Right lobe of liver (tissue), 6 donors: ENCODE data around the gene TFR2. TPM values are rescaled to one million over a fixed set of nuclear protein-coding genes. Genes with fewer than 3 reads are reported as not detected.

ENCODE experiments used
- ATAC-seq, 4 donors: fragments of 200-7000 bp; cut with Tn5 transposase; one replicate each; pipeline ENCODE4 v1.9.1; 2020; ENCODE audit warnings: mild to moderate bottlenecking in 4 of 4, moderate library complexity in 4 of 4
- DNase-seq, 3 donors: peaks; one replicate each; pipeline ENCODE4 v3.0.0-alpha.2; 2020
- H3K27ac ChIP-seq, 3 donors: fragments of 200-600 bp; one replicate each; pipeline ENCODE4 v1.8.0; 2022
- H3K27me3 ChIP-seq, 2 donors: fragments of 200-600 bp; one replicate each; pipeline ENCODE4 v1.8.0; 2022
- H3K36me3 ChIP-seq, 4 donors: fragments of 200-600 bp; sonication (generic) in 1 of 4; one replicate each; pipeline versions ENCODE4 v1.5.1 to v1.8.0; 2017 to 2022; ENCODE audit warnings: control low read depth in 1 of 4
- H3K4me1 ChIP-seq, 4 donors: fragments of 200-600 bp; sonication (generic) in 1 of 4; one replicate each; pipeline versions ENCODE4 v1.5.1 to v1.8.0; 2017 to 2022; ENCODE audit warnings: control low read depth in 1 of 4
- H3K4me3 ChIP-seq, 3 donors: fragments of 200-600 bp; one replicate each; pipeline ENCODE4 v1.8.0; 2022
- H3K9me3 ChIP-seq, 4 donors: fragments of 200-600 bp; sonication (generic) in 1 of 4; one replicate each; pipeline versions ENCODE4 v1.5.1 to v1.8.0; 2017 to 2022; ENCODE audit warnings: control low read depth in 1 of 4
- POLR2A ChIP-seq: fragments of 450-650 bp; IDR thresholded peaks from one replicate; pipeline ENCODE4 v1.6.1; 2017; ENCODE audit warnings: antibody characterized with exemption, mild to moderate bottlenecking
- WGBS: methylation state at CpG from one replicate; pipeline ENCODE4 v1.1.6; 2018; ENCODE audit warnings: low coverage, low lambda C conversion rate; ENCODE audit not compliant: insufficient coverage; ENCODE audit errors: missing lambda C conversion rate; 5-methylcytosine and 5-hydroxymethylcytosine counted together
- intact Hi-C, 2 donors: fragments of 100-400 bp; cut with DNase I; formaldehyde crosslinking; loops; one replicate each; pipeline versions ENCODE4 v1.11.2 to v1.14.1; 2022
- total RNA-seq, 6 experiments: library from RNA; depleted of rRNA in 2 of 6; stranded (reverse); fragments of >200 nt in 2 of 6; fragmentation: NEBNext Ultra II Directional in 3 of 6; extraction: Animal tissue kit (Norgen Biotek cat#: 25700) in 3 of 6; gene quantifications; one replicate each; pipeline versions ENCODE4 v1.1.0 to v1.2.4, GENCODE V29; 2016 to 2023
- TF ChIP-seq, protein P1 (sequence below), 4 donors: fragments of 200-600 bp in 3 of 4; fragments of 450-650 bp in 1 of 4; IDR thresholded peaks; one replicate each; pipeline versions ENCODE4 v1.5.1 to v1.8.0; 2016 to 2022; ENCODE audit warnings: antibody characterized with exemption in 4 of 4, mild to moderate bottlenecking in 2 of 4
- donor health status: DM: no; HTN: yes; CAD: no.
- donor health status: DM: no; HTN: no; CAD: no.
- donor health status: DM: no; HTN: no; CAD: no.
- donor health status: DM: no; HTN: yes; CAD: no.
- donor health status: DM: no; HTN: yes; CAD: no.

Gene TFR2
- total RNA-seq, 6 experiments from 2014 or later: 413 to 669 (median 501) TPM

DNA sequence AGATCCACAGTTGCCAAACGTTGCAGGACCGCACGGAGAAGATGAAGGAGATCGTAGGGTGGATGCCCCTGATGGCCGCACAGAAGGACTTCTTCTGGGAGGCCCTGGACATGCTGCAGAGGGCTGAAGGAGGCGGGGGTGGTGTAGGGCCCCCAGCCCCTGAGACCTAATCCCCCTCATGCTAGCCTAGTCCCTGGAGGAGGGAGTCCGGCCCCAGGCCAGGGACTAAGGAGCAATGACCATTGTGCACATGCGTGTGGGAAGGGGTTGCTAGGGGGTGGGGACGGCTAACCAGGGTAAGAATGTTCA is 40.7 kb downstream of the TFR2 start:
- intact Hi-C loops: no loop called here
- no peaks in the 10 kb centered on the region for H3K27me3 ChIP-seq
- no peaks in the 10 kb centered on the region for H3K36me3 ChIP-seq
- no peak for DNase-seq
- no peak overlapping the region for H3K4me3 ChIP-seq
- no peak for TF ChIP-seq POLR2A
- TF ChIP-seq, protein P1, sequence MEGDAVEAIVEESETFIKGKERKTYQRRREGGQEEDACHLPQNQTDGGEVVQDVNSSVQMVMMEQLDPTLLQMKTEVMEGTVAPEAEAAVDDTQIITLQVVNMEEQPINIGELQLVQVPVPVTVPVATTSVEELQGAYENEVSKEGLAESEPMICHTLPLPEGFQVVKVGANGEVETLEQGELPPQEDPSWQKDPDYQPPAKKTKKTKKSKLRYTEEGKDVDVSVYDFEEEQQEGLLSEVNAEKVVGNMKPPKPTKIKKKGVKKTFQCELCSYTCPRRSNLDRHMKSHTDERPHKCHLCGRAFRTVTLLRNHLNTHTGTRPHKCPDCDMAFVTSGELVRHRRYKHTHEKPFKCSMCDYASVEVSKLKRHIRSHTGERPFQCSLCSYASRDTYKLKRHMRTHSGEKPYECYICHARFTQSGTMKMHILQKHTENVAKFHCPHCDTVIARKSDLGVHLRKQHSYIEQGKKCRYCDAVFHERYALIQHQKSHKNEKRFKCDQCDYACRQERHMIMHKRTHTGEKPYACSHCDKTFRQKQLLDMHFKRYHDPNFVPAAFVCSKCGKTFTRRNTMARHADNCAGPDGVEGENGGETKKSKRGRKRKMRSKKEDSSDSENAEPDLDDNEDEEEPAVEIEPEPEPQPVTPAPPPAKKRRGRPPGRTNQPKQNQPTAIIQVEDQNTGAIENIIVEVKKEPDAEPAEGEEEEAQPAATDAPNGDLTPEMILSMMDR (IDR thresholded peaks at IDR 0.05): no peak
- H3K9me3 ChIP-seq: no peaks in the 10 kb centered on the region
- peaks cover 0 to 21% (median 10%) of the 10 kb centered on the region in 4 donors for H3K4me1 ChIP-seq
- H3K27ac ChIP-seq: no peak overlapping the region
- ATAC-seq: no peak
- WGBS: 81% methylated on average over 3 of the region's 9 CpGs

DNA sequence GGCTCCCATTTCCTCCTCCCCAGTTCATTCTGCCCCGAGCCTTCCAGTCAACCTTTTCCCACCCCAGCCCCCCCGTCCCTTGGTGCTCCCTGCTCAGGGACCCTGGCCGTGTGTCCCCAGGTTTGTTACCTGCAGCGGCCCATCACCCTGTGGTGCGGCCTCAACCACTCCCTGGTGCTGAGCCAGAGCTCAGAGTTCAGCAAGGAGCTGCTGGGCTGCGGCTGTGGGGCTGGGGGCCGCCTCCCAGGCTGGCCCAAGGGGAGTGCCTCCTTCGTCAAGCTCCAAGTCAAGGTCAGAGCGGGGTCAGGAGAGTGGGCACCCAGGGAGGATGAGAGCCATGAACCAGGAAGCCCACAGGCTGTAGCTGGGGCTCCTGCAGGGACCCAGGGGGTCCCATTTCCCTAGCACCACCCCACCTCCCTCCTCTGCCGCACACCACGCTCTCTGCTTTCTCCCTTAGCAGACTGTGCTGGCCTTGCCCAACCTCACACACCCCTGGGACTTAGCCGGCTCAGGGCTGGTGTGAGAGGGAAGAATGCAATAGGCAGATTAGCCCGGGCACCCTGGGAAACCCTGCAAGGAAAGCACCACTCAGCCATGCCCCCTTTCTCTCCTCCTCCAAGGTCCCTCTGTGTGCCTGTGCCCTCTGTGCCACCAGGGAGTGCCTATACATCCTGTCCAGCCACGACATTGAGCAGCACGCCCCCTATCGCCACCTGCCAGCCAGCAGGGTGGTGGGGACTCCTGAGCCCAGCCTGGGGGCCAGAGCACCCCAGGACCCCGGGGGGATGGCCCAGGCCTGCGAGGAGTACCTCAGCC is 41.2 kb downstream of the TFR2 start:
- Histone ChIP-seq H3K27me3 (no peaks in the 10 kb centered on the region), H3K4me1 (peaks cover 0 to 17% (median 8%) of the 10 kb centered on the region in 4 donors), H3K27ac (no peak overlapping the region), H3K4me3 (no peak overlapping the region), H3K36me3 (no peaks in the 10 kb centered on the region), H3K9me3 (no peaks in the 10 kb centered on the region)
- DNase-seq (no peak), ATAC-seq (no peak)
- intact Hi-C loops: no loop called here
- no peak for TF ChIP-seq POLR2A
- TF ChIP-seq, protein P1 (IDR thresholded peaks at IDR 0.05): no peak
- 60% methylated on average over 4 of the region's 18 CpGs for WGBS

DNA sequence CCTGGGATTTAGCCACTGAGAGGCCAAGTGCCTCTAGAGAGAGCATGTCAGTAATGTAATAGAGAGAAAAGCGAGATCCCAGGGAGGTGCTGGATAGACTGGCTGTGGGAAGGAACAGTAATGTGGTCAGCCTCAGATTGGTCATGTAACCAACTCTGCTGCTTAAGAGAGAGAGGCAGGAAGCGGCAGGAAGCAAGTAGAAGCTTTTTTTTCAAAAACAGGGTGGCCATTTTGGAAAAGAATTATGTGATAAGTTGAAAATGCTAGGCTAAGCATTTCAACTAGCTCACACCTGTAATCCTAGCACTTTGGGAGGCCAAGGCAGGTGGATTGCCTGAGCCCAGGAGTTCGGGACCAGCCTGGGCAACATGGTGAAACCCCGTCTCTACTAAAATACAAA is 42.9 kb downstream of the TFR2 start:
- intact Hi-C loops: no loop called here
- no peak overlapping the region for H3K27ac ChIP-seq
- 80% methylated on average over 4 of the region's 4 CpGs for WGBS
- H3K4me3 ChIP-seq: no peak overlapping the region
- no peak for TF ChIP-seq POLR2A
- TF ChIP-seq, protein P1 (IDR thresholded peaks at IDR 0.05): no peak
- H3K27me3 ChIP-seq: no peaks in the 10 kb centered on the region
- H3K4me1 ChIP-seq: peaks cover 0 to 10% (median 3%) of the 10 kb centered on the region in 4 donors
- ATAC-seq (no peak), DNase-seq (no peak)
- H3K36me3 ChIP-seq: no peaks in the 10 kb centered on the region
- no peaks in the 10 kb centered on the region for H3K9me3 ChIP-seq

DNA sequence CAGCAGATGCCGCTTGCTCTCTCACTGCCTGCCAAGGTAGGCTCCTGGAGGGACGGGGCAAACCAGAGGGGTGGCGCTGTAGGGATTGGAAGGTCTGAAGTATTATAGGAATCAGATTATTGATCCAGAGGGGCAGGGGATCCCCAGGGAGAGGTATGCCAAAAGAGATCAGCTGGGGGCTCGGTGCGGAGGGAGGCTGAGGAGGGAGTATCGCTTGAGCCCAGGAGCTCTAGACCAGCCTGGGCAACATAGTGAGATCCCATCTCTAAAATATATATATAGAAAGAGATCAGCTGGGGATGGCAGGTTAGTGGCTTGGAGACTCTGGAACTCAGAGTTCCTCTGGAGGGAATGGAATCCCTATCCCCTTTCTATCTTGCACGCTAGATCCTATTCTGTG is 46.2 kb downstream of the TFR2 start:
- WGBS: 100% methylated on average over 3 of the region's 7 CpGs
- H3K4me3 ChIP-seq: no peak overlapping the region
- DNase-seq (no peak), ATAC-seq (no peak)
- H3K9me3 ChIP-seq: no peaks in the 10 kb centered on the region
- TF ChIP-seq, protein P1 (IDR thresholded peaks at IDR 0.05): no peak
- no peak for TF ChIP-seq POLR2A
- intact Hi-C loops: no loop called here
- H3K4me1 ChIP-seq: no peaks in the 10 kb centered on the region
- no peak overlapping the region for H3K27ac ChIP-seq
- H3K36me3 ChIP-seq: no peaks in the 10 kb centered on the region
- no peaks in the 10 kb centered on the region for H3K27me3 ChIP-seq
